ENCODE data around the gene DELE1.

GRCh38 chr5:141963701-141964100 is 40.0 kb downstream of the DELE1 start:
- TF ChIP-seq CTCF (IDR thresholded peaks at IDR 0.05) (no peak), EP300 (IDR thresholded peaks at IDR 0.05) (no peak), POLR2A (IDR thresholded peaks at IDR 0.05) (no peak)
